Mesodermal cell (in vitro differentiated cells): ENCODE results near the gene FCRL1. TPM values are rescaled to one million over a fixed set of nuclear protein-coding genes. Genes with fewer than 3 reads are reported as not detected.

Experiments
- H3K27ac ChIP-seq: 2 replicates; pipeline ENCODE4 v1.7.0; 2013; ENCODE audit warnings: mild to moderate bottlenecking, low read depth, low read length, moderate library complexity; ENCODE audit not compliant: severe bottlenecking
- H3K36me3 ChIP-seq: 2 replicates; pipeline ENCODE4 v1.7.1; 2013; ENCODE audit warnings: mild to moderate bottlenecking, low read length, moderate library complexity; ENCODE audit not compliant: control insufficient read depth, insufficient read depth
- H3K4me1 ChIP-seq: one replicate; pipeline ENCODE4 v1.7.1; 2013; ENCODE audit warnings: mild to moderate bottlenecking, low read length; ENCODE audit not compliant: insufficient read depth, control insufficient read depth, poor library complexity, severe bottlenecking
- H3K4me3 ChIP-seq: 2 replicates; pipeline ENCODE4 v1.7.0; 2013; ENCODE audit warnings: low read length, control low read depth, mild to moderate bottlenecking; ENCODE audit not compliant: insufficient read depth, poor library complexity, severe bottlenecking; ENCODE audit errors: extremely low read depth
- H3K9me3 ChIP-seq: 2 replicates; pipeline ENCODE4 v1.7.1; 2013; ENCODE audit warnings: mild to moderate bottlenecking, low read length, moderate library complexity; ENCODE audit not compliant: control insufficient read depth
- WGBS, 2 experiments: methylation state at CpG; one replicate each; pipeline ENCODE4 v1.1.5; 2013; ENCODE audit warnings: missing lambda C conversion rate in 2 of 2; ENCODE audit not compliant: insufficient coverage in 2 of 2; 5-methylcytosine and 5-hydroxymethylcytosine counted together
- polyA plus RNA-seq, 2 experiments: library from polyadenylated mRNA; stranded (reverse); fragments of 50-300 nt; gene quantifications; one replicate each; pipeline ENCODE4 v1.2.3, GENCODE V29; 2013

The FCRL1 gene, protein sequence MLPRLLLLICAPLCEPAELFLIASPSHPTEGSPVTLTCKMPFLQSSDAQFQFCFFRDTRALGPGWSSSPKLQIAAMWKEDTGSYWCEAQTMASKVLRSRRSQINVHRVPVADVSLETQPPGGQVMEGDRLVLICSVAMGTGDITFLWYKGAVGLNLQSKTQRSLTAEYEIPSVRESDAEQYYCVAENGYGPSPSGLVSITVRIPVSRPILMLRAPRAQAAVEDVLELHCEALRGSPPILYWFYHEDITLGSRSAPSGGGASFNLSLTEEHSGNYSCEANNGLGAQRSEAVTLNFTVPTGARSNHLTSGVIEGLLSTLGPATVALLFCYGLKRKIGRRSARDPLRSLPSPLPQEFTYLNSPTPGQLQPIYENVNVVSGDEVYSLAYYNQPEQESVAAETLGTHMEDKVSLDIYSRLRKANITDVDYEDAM
- polyA plus RNA-seq (2013, experiment 1 of 2) = not detected
- not detected for polyA plus RNA-seq (2013, experiment 2 of 2)

DNA sequence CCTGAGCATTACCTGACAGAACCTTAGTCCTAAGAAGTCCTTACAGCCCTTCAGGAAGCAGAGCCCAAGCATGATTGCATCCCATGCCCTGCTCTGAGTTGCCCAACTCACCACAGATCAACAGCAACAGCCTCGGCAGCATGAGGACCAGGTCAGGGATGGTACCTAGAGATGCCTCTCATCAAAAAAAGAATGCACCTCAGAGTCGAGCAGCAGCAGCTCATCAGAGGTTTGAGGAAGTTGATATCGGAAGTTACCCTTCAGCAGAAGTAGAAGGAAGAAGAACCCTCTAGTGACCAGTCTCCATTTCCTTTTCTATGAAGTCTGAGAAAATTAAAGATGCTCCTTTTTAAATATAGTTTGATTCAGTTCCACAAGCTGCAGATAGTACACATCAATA is at the start of gene FCRL1:
FCRL1 (minus strand) TSS at position 225 of the 400 bp plus-strand sequence; CDS start at position 142, 83 bp downstream.
- no peaks in the 10 kb centered on the region for H3K4me1 ChIP-seq
- H3K27ac ChIP-seq = no peak within 1 kb of the TSS
- no peak within 1 kb of the TSS for H3K4me3 ChIP-seq
- no peaks in the 10 kb centered on the region for H3K36me3 ChIP-seq
- 80 to 93% methylated on average over 1 to 3 of the region's 3 CpGs for WGBS, 2 experiments
- H3K9me3 ChIP-seq = no peaks in the 10 kb centered on the region

DNA sequence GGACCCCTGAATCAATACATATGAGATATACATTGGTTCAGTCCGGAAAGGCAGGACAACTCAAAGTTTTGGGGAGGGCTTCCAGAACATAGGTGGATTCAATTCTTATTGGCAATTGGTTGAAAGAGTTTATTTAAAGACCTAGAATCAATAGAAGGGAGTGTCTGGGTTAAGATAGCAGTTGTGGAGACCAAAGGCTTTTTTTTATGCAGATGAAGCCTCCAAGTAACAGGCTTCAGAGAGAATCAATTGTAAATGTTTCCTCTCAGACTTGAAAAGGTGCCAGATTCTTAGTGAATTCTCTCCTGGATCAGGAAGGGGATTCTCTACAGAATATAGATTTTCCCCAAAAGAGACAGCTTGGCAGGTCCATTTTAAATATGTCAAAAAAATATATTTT is 48.7 kb upstream of the FCRL1 start:
- H3K27ac ChIP-seq = no peak overlapping the region
- WGBS, 2 experiments = 67 to 86% methylated on average over 1 of the region's 1 CpG

DNA sequence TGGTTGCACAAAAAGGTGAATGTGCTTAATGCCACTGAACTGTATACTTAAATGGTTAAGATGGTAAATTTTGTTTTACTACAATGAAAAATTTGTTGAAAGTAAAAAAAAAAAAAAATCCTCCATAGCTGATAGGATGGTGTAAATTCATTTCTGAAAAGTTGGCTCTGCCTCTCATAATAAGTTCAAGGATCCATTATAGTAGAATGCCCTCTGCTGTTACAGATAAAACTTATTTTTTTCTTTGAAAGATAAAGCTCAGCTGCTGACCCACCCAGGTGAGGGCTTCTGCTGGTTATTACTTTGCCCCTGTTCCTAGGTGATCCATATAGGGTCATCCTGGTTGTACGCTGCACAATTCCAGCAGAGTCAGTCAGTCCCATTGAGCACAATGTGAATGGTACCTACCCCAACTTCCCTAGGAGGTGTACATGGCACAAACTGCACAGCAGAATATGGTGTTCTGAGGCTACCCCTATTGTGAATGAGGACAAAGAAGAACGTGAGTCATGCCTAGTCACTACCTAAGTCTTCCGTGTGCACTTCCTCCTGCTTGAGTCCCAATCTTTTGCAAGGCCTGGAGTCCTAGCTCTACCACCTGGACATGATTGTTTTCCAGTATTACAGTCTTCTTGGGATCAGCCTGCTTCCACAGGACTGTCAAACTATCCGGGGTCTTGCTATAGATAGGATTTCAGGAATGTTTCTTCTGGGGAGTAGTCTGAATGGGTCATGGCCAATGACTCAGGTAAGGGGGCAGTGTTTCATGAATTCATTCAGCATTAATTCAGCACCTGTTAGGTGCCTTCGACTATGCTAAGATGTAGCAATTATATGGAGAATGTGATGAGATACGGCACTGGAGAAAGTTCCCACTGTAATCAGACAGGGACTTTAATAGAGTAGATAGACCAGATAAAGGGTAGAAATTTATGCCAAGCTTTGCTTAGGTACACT is 42.5 kb upstream of the FCRL1 start:
- H3K4me1 ChIP-seq = no peaks in the 10 kb centered on the region
- H3K36me3 ChIP-seq = no peaks in the 10 kb centered on the region
- H3K9me3 ChIP-seq = no peaks in the 10 kb centered on the region
- no peak overlapping the region for H3K4me3 ChIP-seq
- 88 to 92% methylated on average over 5 to 6 of the region's 6 CpGs for WGBS, 2 experiments
- H3K27ac ChIP-seq = no peak overlapping the region

More for the DNA sequence above, 48.7 kb upstream of the FCRL1 start:
- no peaks in the 10 kb centered on the region for H3K4me1 ChIP-seq
- H3K9me3 ChIP-seq = no peaks in the 10 kb centered on the region
- no peaks in the 10 kb centered on the region for H3K36me3 ChIP-seq
- H3K4me3 ChIP-seq = no peak overlapping the region

DNA sequence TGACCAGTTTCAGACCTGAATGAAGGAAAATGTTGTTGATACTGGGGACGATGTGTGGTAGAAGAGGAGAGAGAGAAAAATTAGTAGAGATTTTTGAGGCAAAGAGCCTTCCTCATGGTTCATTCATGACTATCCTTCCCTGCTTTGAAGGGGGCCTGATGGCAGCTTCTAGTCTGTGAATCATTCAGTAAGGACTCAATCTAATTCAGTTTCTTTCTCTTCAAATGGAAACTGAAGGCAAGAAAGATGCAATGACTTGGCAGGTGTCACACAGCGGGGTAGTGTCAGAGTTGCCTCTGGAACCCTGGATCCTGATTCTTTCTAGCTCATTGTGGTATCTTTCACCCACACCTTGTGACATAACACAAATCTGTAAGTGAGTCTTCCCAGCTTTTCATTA is 36.6 kb upstream of the FCRL1 start:
- no peak overlapping the region for H3K4me3 ChIP-seq

DNA sequence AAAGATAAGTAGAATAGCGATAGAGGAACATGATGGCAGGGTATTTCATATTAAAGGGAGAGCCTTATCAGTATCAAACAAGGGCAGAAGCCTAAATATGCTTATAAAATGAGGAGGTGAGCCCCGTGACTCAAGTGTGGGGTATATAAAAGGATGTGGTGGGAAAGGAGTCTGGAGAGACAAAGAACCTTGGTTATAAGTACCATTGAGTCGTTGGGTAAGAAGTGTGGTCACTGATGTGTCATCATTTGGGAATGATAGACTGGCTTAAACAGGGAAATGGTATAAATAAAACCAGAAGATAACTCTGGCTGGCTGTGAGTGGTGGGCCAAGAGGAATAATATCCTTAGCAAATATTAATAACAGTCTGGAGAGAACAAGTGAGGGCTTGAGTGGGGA is 32.6 kb upstream of the FCRL1 start:
- H3K4me1 ChIP-seq = no peaks in the 10 kb centered on the region
- H3K4me3 ChIP-seq = no peak overlapping the region
- no peaks in the 10 kb centered on the region for H3K9me3 ChIP-seq
- WGBS, 2 experiments = 80 to 86% methylated on average over 3 of the region's 3 CpGs
- H3K27ac ChIP-seq = no peak overlapping the region
- no peaks in the 10 kb centered on the region for H3K36me3 ChIP-seq

More for the DNA sequence above, 36.6 kb upstream of the FCRL1 start:
- no peak overlapping the region for H3K27ac ChIP-seq
- no peaks in the 10 kb centered on the region for H3K36me3 ChIP-seq
- H3K9me3 ChIP-seq = no peaks in the 10 kb centered on the region
- H3K4me1 ChIP-seq = no peaks in the 10 kb centered on the region
- 96 to 100% methylated on average over 1 to 2 of the region's 2 CpGs for WGBS, 2 experiments

DNA sequence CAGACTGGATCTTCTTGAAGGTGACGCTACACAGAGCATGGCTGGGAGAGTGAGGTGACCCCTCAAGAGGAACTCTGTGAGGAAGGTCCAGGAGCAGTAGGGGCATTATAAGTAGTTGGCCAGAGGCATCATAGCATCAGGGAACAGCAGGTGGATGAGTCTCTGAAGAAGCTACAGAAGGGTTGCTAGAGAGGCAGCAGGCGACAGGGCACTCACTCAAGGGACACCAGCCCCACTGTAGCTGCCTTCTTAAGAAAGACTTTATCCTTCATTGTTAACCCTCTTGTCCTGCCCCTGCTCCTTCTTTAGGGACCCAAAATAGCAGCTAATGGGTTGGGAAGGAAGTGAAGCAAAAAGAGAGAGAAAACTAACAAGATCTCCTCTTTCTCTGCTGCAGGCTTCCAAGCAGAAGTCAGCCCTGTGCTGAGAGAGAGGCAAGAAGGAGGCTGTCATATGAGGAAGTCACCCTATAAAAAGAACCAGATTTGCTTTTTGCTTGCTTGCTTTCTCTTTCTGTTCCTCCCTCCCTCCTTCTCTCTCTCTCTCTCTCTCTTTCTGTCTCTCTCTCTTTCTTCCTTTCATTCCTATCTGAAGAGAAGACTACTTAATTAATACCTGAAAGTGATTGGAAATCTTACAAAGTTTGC is 29.4 kb upstream of the FCRL1 start:
- 70 to 80% methylated on average over 2 of the region's 2 CpGs for whole genome bisulfite sequencing, 2 experiments
- Histone ChIP-seq H3K4me1 (no peaks in the 10 kb centered on the region), H3K36me3 (no peaks in the 10 kb centered on the region), H3K27ac (no peak overlapping the region), H3K9me3 (no peaks in the 10 kb centered on the region), H3K4me3 (no peak overlapping the region)

DNA sequence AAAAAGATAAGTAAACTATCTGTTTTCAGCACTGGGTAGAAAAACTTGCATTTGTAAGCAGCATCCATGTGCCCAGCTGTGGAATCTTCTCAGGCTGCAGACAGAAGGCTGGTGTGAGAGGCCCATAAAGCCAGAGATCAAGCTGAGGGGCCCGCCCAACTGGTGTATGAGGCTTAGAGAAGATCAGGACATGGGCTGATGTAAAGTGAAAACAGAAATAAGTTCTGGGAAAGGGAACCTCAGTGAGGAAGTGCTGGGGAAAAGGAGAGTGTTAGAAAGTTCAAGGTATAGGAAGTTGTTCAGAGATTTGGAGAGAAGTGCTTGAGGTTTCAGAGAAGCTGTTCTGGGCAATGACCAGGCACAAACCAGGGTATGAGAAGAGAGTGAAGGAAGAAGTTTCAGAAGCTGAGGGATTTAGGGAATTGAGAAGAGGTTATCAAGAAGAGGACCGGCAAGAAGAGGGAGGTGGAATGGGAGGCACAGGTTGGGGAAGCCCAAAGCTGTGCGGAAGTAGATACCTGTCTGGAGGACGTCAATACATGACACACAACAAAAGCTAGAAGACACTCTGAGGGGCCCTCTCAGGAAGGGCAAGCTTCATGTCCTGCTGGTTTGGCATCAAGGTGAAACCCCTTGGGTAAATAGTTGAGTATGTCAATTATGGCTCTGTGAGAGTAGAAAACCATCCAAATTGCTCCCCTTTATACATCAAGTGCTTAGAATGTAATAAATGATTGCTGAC is 24.3 kb upstream of the FCRL1 start:
- Histone ChIP-seq H3K9me3 (no peaks in the 10 kb centered on the region), H3K4me1 (no peaks in the 10 kb centered on the region), H3K27ac (no peak overlapping the region), H3K4me3 (no peak overlapping the region), H3K36me3 (no peaks in the 10 kb centered on the region)
- 73 to 94% methylated on average over 1 to 2 of the region's 4 CpGs for WGBS, 2 experiments

DNA sequence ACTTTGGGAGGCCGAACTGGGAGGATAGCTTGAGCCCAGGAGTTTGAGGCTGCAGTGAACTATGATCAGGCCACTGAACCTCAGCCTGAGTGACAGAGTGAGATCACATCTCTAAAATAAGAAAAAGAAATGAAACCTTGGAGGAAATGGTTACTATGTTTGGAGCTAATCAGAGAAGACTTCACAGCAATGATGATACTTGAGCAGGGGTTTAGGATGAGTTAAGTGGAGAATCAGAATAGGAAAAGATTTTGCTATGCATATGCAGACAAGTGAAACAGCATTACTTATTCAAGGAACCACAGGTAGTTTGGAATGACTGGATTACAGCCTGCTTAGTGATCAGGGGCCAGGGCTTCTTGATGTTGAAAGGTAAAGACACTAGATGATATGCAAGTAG is 23.0 kb upstream of the FCRL1 start:
- Histone ChIP-seq H3K9me3 (no peaks in the 10 kb centered on the region), H3K4me3 (no peak overlapping the region), H3K36me3 (no peaks in the 10 kb centered on the region), H3K4me1 (no peaks in the 10 kb centered on the region), H3K27ac (no peak overlapping the region)
- 91% methylated on average over 1 of the region's 1 CpG; no CpG with 5 or more reads in 1 of the 2 experiments for WGBS, 2 experiments

DNA sequence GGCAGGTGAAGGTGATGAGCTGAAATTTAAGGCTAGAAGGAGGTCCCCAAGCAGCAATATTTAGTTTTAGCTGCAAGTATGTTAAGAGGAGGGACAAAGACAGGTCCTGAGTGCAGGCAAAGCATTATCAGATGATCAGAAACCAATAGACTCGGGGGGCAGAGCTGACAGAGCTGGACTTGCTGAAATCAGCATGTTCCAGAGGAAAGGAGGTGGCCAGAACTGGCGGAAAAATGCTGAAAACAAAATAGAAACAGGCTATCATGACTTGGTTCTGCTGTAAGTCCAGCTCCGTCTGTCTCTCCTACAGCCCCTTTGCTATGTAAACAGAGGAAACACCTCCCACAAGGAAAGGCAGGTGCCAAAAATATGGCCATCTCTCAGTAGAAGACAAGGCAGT is 21.8 kb upstream of the FCRL1 start, which contains the start of gene CD5L:
CD5L (minus strand) TSS at position 101 of the 400 bp plus-strand sequence. CDS start 107 bp downstream, outside the sequence.
- WGBS, 2 experiments = 79 to 86% methylated on average over 1 to 3 of the region's 3 CpGs
- no peaks in the 10 kb centered on the region for H3K4me1 ChIP-seq
- H3K27ac ChIP-seq = no peak within 1 kb of the TSS
- no peak within 1 kb of the TSS for H3K4me3 ChIP-seq
- no peaks in the 10 kb centered on the region for H3K36me3 ChIP-seq
- H3K9me3 ChIP-seq = no peaks in the 10 kb centered on the region

DNA sequence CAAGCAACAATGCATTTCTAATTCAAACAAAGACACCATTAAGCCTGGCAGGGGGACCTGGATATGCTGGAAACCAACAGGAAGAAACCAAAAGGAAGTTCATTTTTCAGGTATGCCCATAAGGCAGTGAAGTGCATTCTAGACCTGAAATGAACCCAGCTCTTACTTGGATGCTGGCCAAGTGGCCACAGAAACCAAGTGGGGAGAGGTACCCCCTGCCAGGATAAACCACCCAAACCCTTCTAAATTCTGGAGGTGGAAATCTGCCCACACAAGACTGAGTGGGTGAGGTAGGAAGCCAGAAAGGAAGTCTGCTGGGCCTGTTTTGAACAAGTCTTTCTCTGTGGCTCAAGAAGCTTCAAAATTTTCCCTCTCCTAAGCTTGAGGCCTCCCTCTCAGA is 19.0 kb upstream of the FCRL1 start:
- Histone ChIP-seq H3K9me3 (no peaks in the 10 kb centered on the region), H3K36me3 (no peaks in the 10 kb centered on the region), H3K27ac (no peak overlapping the region), H3K4me1 (no peaks in the 10 kb centered on the region), H3K4me3 (no peak overlapping the region)
